IMR-90 (cell line): ENCODE data around the gene TPGS1. TPM values are rescaled to one million over a fixed set of nuclear protein-coding genes. Genes with fewer than 3 reads are reported as not detected.

Experiments
- ATAC-seq: fragments of 200-7000 bp; cut with Tn5 transposase; 2 replicates; pipeline ENCODE4 v1.9.1; 2020; ENCODE audit warnings: low read depth, mild to moderate bottlenecking, moderate library complexity
- BruUV-seq: library from RNA; stranded (reverse); fragments of 400-500 nt; replicated peaks from 2 replicates; lab custom pipeline; 2021; lab: Mats Ljungman, UMichigan
- CTCF ChIA-PET: fragments of 300-600 bp; formaldehyde crosslinking; extraction: SDS; loops from one replicate; lab custom pipeline; 2021; ENCODE audit warnings: antibody characterized with exemption; lab: Yijun Ruan, JAX
- POLR2A ChIA-PET: fragments of 300-600 bp; sonication (Branson Sonifier 250); formaldehyde crosslinking; loops from one replicate; lab custom pipeline; 2022; ENCODE audit warnings: antibody characterized with exemption; ENCODE audit not compliant: unreplicated experiment; lab: Charles Lee
- DNase-seq: peaks from one replicate; pipeline ENCODE4 v3.0.0; 2013
- H2AFZ ChIP-seq: replicated peaks from 2 replicates; pipeline ENCODE3; 2013; ENCODE audit warnings: low read length, mild to moderate bottlenecking; ENCODE audit not compliant: poor library complexity
- H2AK5ac ChIP-seq: 2 replicates; pipeline ENCODE4 v1.6.1; 2013; ENCODE audit warnings: low read depth, low read length, inconsistent platforms
- H2AK9ac ChIP-seq: replicated peaks from 2 replicates; pipeline ENCODE3; 2013; ENCODE audit warnings: mild to moderate bottlenecking, low read depth, low read length, moderate library complexity; ENCODE audit not compliant: poor library complexity
- H2BK120ac ChIP-seq: 2 replicates; pipeline ENCODE4 v1.6.1; 2013; ENCODE audit warnings: low read depth, low read length, inconsistent platforms
- H2BK15ac ChIP-seq: 3 replicates; pipeline ENCODE4 v1.6.1; 2013; ENCODE audit warnings: low read depth, low read length, inconsistent platforms
- H2BK20ac ChIP-seq: 2 replicates; pipeline ENCODE4 v1.6.1; 2013; ENCODE audit warnings: low read depth, mild to moderate bottlenecking, inconsistent platforms, low read length, moderate library complexity
- H2BK5ac ChIP-seq: 2 replicates; pipeline ENCODE4 v1.6.1; 2013; ENCODE audit warnings: mild to moderate bottlenecking, low read depth, low read length, inconsistent platforms; ENCODE audit not compliant: poor library complexity, severe bottlenecking
- H3K14ac ChIP-seq: replicated peaks from 2 replicates; pipeline ENCODE4 v1.6.1; 2013; ENCODE audit warnings: low read depth, low read length, inconsistent platforms
- H3K18ac ChIP-seq: 2 replicates; pipeline ENCODE4 v1.6.1; 2013; ENCODE audit warnings: low read depth, low read length, control low read depth
- H3K23ac ChIP-seq: 2 replicates; pipeline ENCODE4 v1.6.1; 2013; ENCODE audit warnings: low read depth, low read length, inconsistent platforms
- H3K27ac ChIP-seq: 2 replicates; pipeline ENCODE4 v1.5.1; 2013; ENCODE audit warnings: mild to moderate bottlenecking, control low read depth, low read length; ENCODE audit not compliant: insufficient read depth
- H3K27me3 ChIP-seq: 2 replicates; pipeline ENCODE4 v1.6.1; 2013; ENCODE audit warnings: low read length; ENCODE audit not compliant: control insufficient read depth, insufficient read depth
- H3K36me3 ChIP-seq: 2 replicates; pipeline ENCODE4 v1.6.1; 2013; ENCODE audit warnings: low read length, mixed read lengths; ENCODE audit not compliant: control insufficient read depth, insufficient read depth
- H3K4ac ChIP-seq: 2 replicates; pipeline ENCODE4 v1.6.1; 2013; ENCODE audit warnings: low read depth, low read length, inconsistent platforms
- H3K4me1 ChIP-seq: 2 replicates; pipeline ENCODE4 v1.6.1; 2013; ENCODE audit warnings: low read length, mixed read lengths; ENCODE audit not compliant: control insufficient read depth, insufficient read depth
- H3K4me2 ChIP-seq: 2 replicates; pipeline ENCODE4 v1.6.1; 2013; ENCODE audit warnings: low read depth, mild to moderate bottlenecking, control low read depth, low read length, moderate library complexity
- H3K4me3 ChIP-seq: 2 replicates; pipeline ENCODE4 v1.5.1; 2013; ENCODE audit warnings: low read depth, mild to moderate bottlenecking, control low read depth, low read length, moderate library complexity; ENCODE audit not compliant: insufficient read depth
- H3K56ac ChIP-seq: 2 replicates; pipeline ENCODE4 v1.6.1; 2013; ENCODE audit warnings: low read length, inconsistent platforms; ENCODE audit not compliant: insufficient read depth; ENCODE audit errors: extremely low read depth
- H3K79me1 ChIP-seq, 2 experiments: 2 replicates each; pipeline ENCODE4 v1.6.1; 2013; ENCODE audit warnings: low read length in 2 of 2, inconsistent platforms in 1 of 2, low read depth in 1 of 2
- H3K9ac ChIP-seq: 2 replicates; pipeline ENCODE4 v1.6.1; 2013; ENCODE audit warnings: low read depth, low read length, control low read depth
- H3K9me1 ChIP-seq: 2 replicates; pipeline ENCODE4 v1.6.1; 2013; ENCODE audit warnings: low read length, inconsistent platforms; ENCODE audit not compliant: insufficient read depth
- H3K9me3 ChIP-seq: 2 replicates; pipeline ENCODE4 v1.6.1; 2013; ENCODE audit warnings: low read length; ENCODE audit not compliant: control insufficient read depth, insufficient read depth
- H4K20me1 ChIP-seq: 2 replicates; pipeline ENCODE4 v1.6.1; 2013; ENCODE audit warnings: low read length, inconsistent platforms; ENCODE audit not compliant: insufficient read depth
- H4K5ac ChIP-seq: 2 replicates; pipeline ENCODE4 v1.6.1; 2013; ENCODE audit warnings: mild to moderate bottlenecking, low read depth, low read length, control low read depth
- H4K8ac ChIP-seq, 2 experiments: 2 replicates each; pipeline ENCODE4 v1.6.1; 2013; ENCODE audit warnings: low read depth in 2 of 2, low read length in 2 of 2, control low read depth in 1 of 2, inconsistent platforms in 1 of 2
- H4K91ac ChIP-seq: 2 replicates; pipeline ENCODE4 v1.6.1; 2013; ENCODE audit warnings: low read depth, low read length, inconsistent platforms; ENCODE audit not compliant: insufficient read depth
- BHLHE40 ChIP-seq: fragments of 150-350 bp; IDR thresholded peaks from 2 replicates; pipeline ENCODE4 v1.6.1; 2016; ENCODE audit warnings: mild to moderate bottlenecking, low read depth, low read length
- CEBPB ChIP-seq: IDR thresholded peaks from 2 replicates; pipeline ENCODE4 v1.6.1; 2012; ENCODE audit warnings: low read depth, low read length, improper control_type of control experiment
- CHD1 ChIP-seq: IDR thresholded peaks from 2 replicates; pipeline ENCODE4 v1.6.1; 2012; ENCODE audit warnings: low read depth, low read length, improper control_type of control experiment
- CTCF ChIP-seq: conservative IDR thresholded peaks from 2 replicates; pipeline ENCODE4 v1.5.1; 2012; ENCODE audit warnings: mild to moderate bottlenecking, low read depth, low read length, improper control_type of control experiment
- FOS ChIP-seq: fragments of 150-350 bp; IDR thresholded peaks from 2 replicates; pipeline ENCODE4 v1.6.1; 2016; ENCODE audit warnings: low read depth, low read length
- MAFK ChIP-seq: IDR thresholded peaks from 2 replicates; pipeline ENCODE4 v1.6.1; 2012; ENCODE audit warnings: low read depth, low read length, improper control_type of control experiment
- MXI1 ChIP-seq: IDR thresholded peaks from 2 replicates; pipeline ENCODE4 v1.6.1; 2012; ENCODE audit warnings: low read depth, mild to moderate bottlenecking, low read length, moderate library complexity, borderline replicate concordance
- NFE2L2 ChIP-seq: fragments of 150-350 bp; IDR thresholded peaks from 2 replicates; pipeline ENCODE4 v1.6.1; 2016; ENCODE audit warnings: low read depth, mild to moderate bottlenecking, low read length
- POLR2A ChIP-seq: IDR thresholded peaks from 2 replicates; pipeline ENCODE4 v1.6.1; 2012; ENCODE audit warnings: mild to moderate bottlenecking, low read depth, low read length
- RAD21 ChIP-seq: IDR thresholded peaks from 2 replicates; pipeline ENCODE4 v1.6.1; 2012; ENCODE audit warnings: low read length, improper control_type of control experiment
- RCOR1 ChIP-seq: IDR thresholded peaks from 2 replicates; pipeline ENCODE4 v1.6.1; 2012; ENCODE audit warnings: mild to moderate bottlenecking, low read length, improper control_type of control experiment; ENCODE audit not compliant: insufficient replicate concordance
- RFX5 ChIP-seq: IDR thresholded peaks from 2 replicates; pipeline ENCODE4 v1.8.0; 2012; ENCODE audit warnings: low read depth, mild to moderate bottlenecking, low read length, moderate library complexity
- SMC3 ChIP-seq: fragments of 150-350 bp; IDR thresholded peaks from 2 replicates; pipeline ENCODE4 v1.6.1; 2016; ENCODE audit warnings: low read depth, mild to moderate bottlenecking, antibody characterized with exemption, low read length, moderate library complexity
- WGBS, 2 experiments: methylation state at CpG; one replicate each; pipeline versions ENCODE4 v1.1.5 to v1.1.7; 2013; ENCODE audit warnings: missing lambda C conversion rate in 2 of 2; ENCODE audit not compliant: insufficient read length in 1 of 2; ENCODE audit errors: extremely low coverage in 2 of 2; 5-methylcytosine and 5-hydroxymethylcytosine counted together
- dilution Hi-C: fragments of 300-500 bp; cut with HindIII; formaldehyde crosslinking; loops from one replicate; pipeline ENCODE4 v1.14.3; 2018; ENCODE audit warnings: low sequenced_read_pairs; ENCODE audit not compliant: unreplicated experiment
- in situ Hi-C: fragments of 300-500 bp; cut with MboI; formaldehyde crosslinking; loops from 3 replicates; pipeline ENCODE4 v1.14.3; 2019; ENCODE audit warnings: low sequenced_read_pairs, inconsistent platforms, mixed read lengths
- intact Hi-C: fragments of 100-400 bp; cut with micrococcal nuclease; formaldehyde crosslinking; loops from 2 replicates; pipeline ENCODE4 v1.10.0; 2022
- polyA plus RNA-seq, 3 experiments: library from polyadenylated mRNA; depleted of rRNA; stranded (reverse); fragments of >200 nt; gene quantifications; 2 replicates each; pipeline ENCODE4 v1.2.3, GENCODE V29; 2012; ENCODE audit warnings: low replicate concordance in 1 of 3
- total RNA-seq: library from RNA; depleted of rRNA; stranded (reverse); fragments of >200 nt; gene quantifications from 2 replicates; pipeline ENCODE4 v1.2.3, GENCODE V29; 2012
- TF ChIP-seq, protein P1 (sequence below): fragments of 150-350 bp; IDR thresholded peaks from 2 replicates; pipeline ENCODE4 v1.6.1; 2017; ENCODE audit warnings: mild to moderate bottlenecking, antibody characterized with exemption, low read length, low read depth
- TF ChIP-seq, protein P2 (sequence below): fragments of 150-350 bp; IDR thresholded peaks from 2 replicates; pipeline ENCODE4 v1.6.1; 2016; ENCODE audit warnings: low read depth, mild to moderate bottlenecking, low read length, moderate library complexity, borderline replicate concordance

The TPGS1 gene
- total and polyA plus RNA-seq, 2 of the 4 experiments (the other 2 are of a cell fraction) = 2.7 to 6.3 TPM

DNA sequence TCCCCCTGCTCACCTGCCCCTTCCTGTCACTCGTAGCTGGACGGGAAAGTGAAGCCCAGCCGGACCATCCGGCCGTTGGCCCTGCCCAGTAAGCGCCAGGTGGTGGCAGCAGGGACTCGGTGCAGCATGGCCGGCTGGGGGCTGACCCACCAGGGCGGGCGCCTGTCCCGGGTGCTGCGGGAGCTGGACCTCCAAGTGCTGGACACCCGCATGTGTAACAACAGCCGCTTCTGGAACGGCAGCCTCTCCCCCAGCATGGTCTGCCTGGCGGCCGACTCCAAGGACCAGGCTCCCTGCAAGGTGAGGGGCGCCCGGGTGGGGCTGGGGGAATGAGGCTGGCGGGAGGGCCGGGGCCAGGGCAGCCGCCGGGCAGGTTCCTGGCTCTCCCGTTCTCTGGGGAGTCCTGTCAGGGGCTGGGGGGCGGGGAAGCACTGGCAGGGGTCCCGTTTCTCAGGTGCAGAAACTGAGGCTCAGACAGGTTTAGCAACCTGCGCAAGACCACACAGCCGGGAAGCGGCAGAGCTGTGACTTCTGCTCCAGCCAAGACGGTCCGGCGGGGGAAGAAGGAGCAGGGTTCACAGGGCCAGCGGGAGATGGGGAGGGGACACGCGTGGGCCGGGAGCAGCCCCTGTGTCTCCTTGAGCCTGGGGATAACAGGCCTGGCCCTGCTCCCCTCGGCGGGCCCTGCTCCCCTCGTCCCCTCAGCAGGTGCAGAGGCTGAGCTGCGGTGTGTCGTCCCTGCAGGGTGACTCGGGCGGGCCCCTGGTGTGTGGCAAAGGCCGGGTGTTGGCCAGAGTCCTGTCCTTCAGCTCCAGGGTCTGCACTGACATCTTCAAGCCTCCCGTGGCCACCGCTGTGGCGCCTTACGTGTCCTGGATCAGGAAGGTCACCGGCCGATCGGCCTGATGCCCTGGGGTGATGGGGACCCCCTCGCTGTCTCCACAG, 41.9 kb downstream of the TPGS1 start:
- ATAC-seq = no peak
- no peak for TF ChIP-seq NFE2L2
- TF ChIP-seq BHLHE40 = no peak
- TF ChIP-seq CTCF = no peak
- TF ChIP-seq POLR2A = no peak
- TF ChIP-seq, protein P1, sequence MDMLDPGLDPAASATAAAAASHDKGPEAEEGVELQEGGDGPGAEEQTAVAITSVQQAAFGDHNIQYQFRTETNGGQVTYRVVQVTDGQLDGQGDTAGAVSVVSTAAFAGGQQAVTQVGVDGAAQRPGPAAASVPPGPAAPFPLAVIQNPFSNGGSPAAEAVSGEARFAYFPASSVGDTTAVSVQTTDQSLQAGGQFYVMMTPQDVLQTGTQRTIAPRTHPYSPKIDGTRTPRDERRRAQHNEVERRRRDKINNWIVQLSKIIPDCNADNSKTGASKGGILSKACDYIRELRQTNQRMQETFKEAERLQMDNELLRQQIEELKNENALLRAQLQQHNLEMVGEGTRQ = no peak
- TF ChIP-seq CHD1 = no peak
- TF ChIP-seq RFX5 = no peak
- TF ChIP-seq RCOR1 = no peak
- no peak for TF ChIP-seq RAD21
- no peak for TF ChIP-seq CEBPB
- no peak for TF ChIP-seq SMC3
- TF ChIP-seq MXI1 = no peak
- TF ChIP-seq MAFK = no peak
- no peak for TF ChIP-seq FOS
- TF ChIP-seq, protein P2, sequence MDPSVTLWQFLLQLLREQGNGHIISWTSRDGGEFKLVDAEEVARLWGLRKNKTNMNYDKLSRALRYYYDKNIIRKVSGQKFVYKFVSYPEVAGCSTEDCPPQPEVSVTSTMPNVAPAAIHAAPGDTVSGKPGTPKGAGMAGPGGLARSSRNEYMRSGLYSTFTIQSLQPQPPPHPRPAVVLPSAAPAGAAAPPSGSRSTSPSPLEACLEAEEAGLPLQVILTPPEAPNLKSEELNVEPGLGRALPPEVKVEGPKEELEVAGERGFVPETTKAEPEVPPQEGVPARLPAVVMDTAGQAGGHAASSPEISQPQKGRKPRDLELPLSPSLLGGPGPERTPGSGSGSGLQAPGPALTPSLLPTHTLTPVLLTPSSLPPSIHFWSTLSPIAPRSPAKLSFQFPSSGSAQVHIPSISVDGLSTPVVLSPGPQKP = no peak

More for the DNA sequence above, 41.9 kb downstream of the TPGS1 start:
- no peak overlapping the region for H2BK5ac ChIP-seq
- H3K23ac ChIP-seq = no peak overlapping the region
- no peak overlapping the region for H3K4me3 ChIP-seq
- H4K5ac ChIP-seq = no peak overlapping the region
- H3K4me2 ChIP-seq = no peak overlapping the region
- in situ Hi-C loops = no loop called here
- WGBS, 2 experiments = 70% methylated on average over 28 of the region's 52 CpGs; no CpG with 5 or more reads in 1 of the 2 experiments
- H3K4ac ChIP-seq = no peak overlapping the region
- H2BK20ac ChIP-seq = no peak overlapping the region
- no peak overlapping the region for H3K27ac ChIP-seq
- no peak overlapping the region for H4K8ac ChIP-seq
- intact Hi-C loops = no loop called here
- H2BK120ac ChIP-seq = no peak overlapping the region
- H2AK5ac ChIP-seq = no peak overlapping the region
- no peak overlapping the region for H4K91ac ChIP-seq
- H3K56ac ChIP-seq = no peak overlapping the region
- H4K20me1 ChIP-seq = peaks cover 4% of the 10 kb centered on the region; the same call in 1 of the 2 replicates
- no peak overlapping the region for H3K9ac ChIP-seq
- no peak overlapping the region for H3K18ac ChIP-seq
- H3K14ac ChIP-seq = no peak overlapping the region
- ChIA-PET POLR2A (no interaction called here), CTCF (no interaction called here)
- no peak for DNase-seq
- H2AFZ ChIP-seq = no peak overlapping the region
- no peaks in the 10 kb centered on the region for H3K79me1 ChIP-seq
- no peak overlapping the region for H2BK15ac ChIP-seq
- dilution Hi-C loops = no loop called here
- no peaks in the 10 kb centered on the region for H3K9me3 ChIP-seq
- H3K4me1 ChIP-seq = peaks cover 2% of the 10 kb centered on the region; the same call in 1 of the 2 replicates
- H3K27me3 ChIP-seq = no peaks in the 10 kb centered on the region
- H3K36me3 ChIP-seq = no peaks in the 10 kb centered on the region
- no TSS peak for BruUV-seq
- H2AK9ac ChIP-seq = no peak overlapping the region
- 0 out of 2 replicates have a peak, but pooled peaks cover 4% of the 10 kb centered on the region for H3K9me1 ChIP-seq
